A549 (cell line): ENCODE measurements around the gene LRIT3. TPM values are rescaled to one million over a fixed set of nuclear protein-coding genes. Genes with fewer than 3 reads are reported as not detected.

Experiments used
- ATAC-seq, 2 experiments: fragments of 200-7000 bp in 1 of 2; fragments of >200 bp in 1 of 2; cut with Nextera tagmentation in 1 of 2; cut with Tn5 transposase in 1 of 2; 3 replicates each; pipeline versions ENCODE4 v1.8.0 to v1.9.1; 2018 to 2020; ENCODE audit warnings: mild to moderate bottlenecking in 1 of 2, moderate library complexity in 1 of 2
- CTCF ChIA-PET: fragments of 300-600 bp; sonication (Branson Sonifier 250); formaldehyde crosslinking; extraction: SDS; loops from one replicate; lab custom pipeline; 2021; ENCODE audit warnings: antibody characterized with exemption, inconsistent platforms; lab: Yijun Ruan, JAX
- POLR2A ChIA-PET: fragments of 350-600 bp; formaldehyde crosslinking; extraction: SDS; loops from one replicate; lab custom pipeline; 2021; ENCODE audit warnings: antibody characterized with exemption, inconsistent platforms; lab: Yijun Ruan, JAX
- DNase-seq, 2 experiments: peaks; one replicate each; pipeline versions ENCODE4 v3.0.0 to v3.0.0-alpha.2; 2011 to 2016; ENCODE audit warnings: low read depth in 1 of 2, low spot score in 1 of 2
- FAIRE-seq: peaks from 2 replicates; lab custom pipeline; 2011; peaks lifted over from hg19 to GRCh38; lab: Jason Lieb, UNC
- H3K27ac ChIP-seq, 2 experiments: fragments of >200 bp; sonication (Bioruptor Twin); formaldehyde crosslinking; 3 replicates each; pipeline ENCODE4 v1.5.1; 2016 to 2017
- H3K4me1 ChIP-seq: fragments of >200 bp; sonication (Bioruptor Twin); formaldehyde crosslinking; 3 replicates; pipeline ENCODE4 v1.6.1; 2016
- H3K4me2 ChIP-seq: fragments of >200 bp; sonication (Bioruptor Twin); formaldehyde crosslinking; 3 replicates; pipeline ENCODE4 v1.6.1; 2016
- H3K4me3 ChIP-seq: fragments of >200 bp; sonication (Bioruptor Twin); formaldehyde crosslinking; 3 replicates; pipeline ENCODE4 v1.5.1; 2016
- H3K9me3 ChIP-seq: fragments of >200 bp; sonication (Bioruptor Twin); formaldehyde crosslinking; 3 replicates; pipeline ENCODE4 v1.6.1; 2016
- E2F6 ChIP-seq: IDR thresholded peaks from 2 replicates; pipeline ENCODE4 v1.6.1; 2012; ENCODE audit warnings: low read depth, borderline replicate concordance
- EHF ChIP-seq: fragments of 250-450 bp; sonication (Bioruptor Pico); IDR thresholded peaks from 2 replicates; pipeline ENCODE4 v1.5.0; 2020; ENCODE audit warnings: mild to moderate bottlenecking
- EP300 ChIP-seq, 2 experiments: fragments of >200 bp; sonication (Bioruptor Twin); formaldehyde crosslinking; IDR thresholded peaks; 2 replicates in 1 of 2; 3 replicates in 1 of 2; pipeline ENCODE4 v1.6.1; 2016 to 2017
- HEYL ChIP-seq: fragments of 250-450 bp; sonication (Bioruptor Pico); IDR thresholded peaks from 2 replicates; pipeline ENCODE4 v1.8.0; 2021; ENCODE audit warnings: mild to moderate bottlenecking, moderate library complexity
- HOXA7 ChIP-seq: fragments of 250-450 bp; sonication (Bioruptor Pico); IDR thresholded peaks from 2 replicates; pipeline ENCODE4 v1.5.0; 2020; ENCODE audit warnings: mild to moderate bottlenecking, moderate library complexity
- JUN ChIP-seq, 2 experiments: fragments of >200 bp; sonication (Bioruptor Twin); formaldehyde crosslinking; IDR thresholded peaks; 2 replicates in 1 of 2; 3 replicates in 1 of 2; pipeline ENCODE4 v1.6.1; 2016 to 2017
- KDM5A ChIP-seq: fragments of 200-600 bp; sonication (generic); IDR thresholded peaks from 2 replicates; pipeline ENCODE4 v1.6.1; 2016; ENCODE audit warnings: antibody characterized with exemption, mild to moderate bottlenecking
- MAFK ChIP-seq: fragments of 450-650 bp; IDR thresholded peaks from 2 replicates; pipeline ENCODE4 v1.6.1; 2014; ENCODE audit not compliant: partially characterized antibody
- MAX ChIP-seq: IDR thresholded peaks from 2 replicates; pipeline ENCODE4 v1.6.1; 2012
- MYC ChIP-seq: IDR thresholded peaks from 2 replicates; pipeline ENCODE4 v1.6.1; 2012; ENCODE audit warnings: mild to moderate bottlenecking, inconsistent platforms, low read length, improper control_type of control experiment, borderline replicate concordance
- PHF8 ChIP-seq: fragments of 200-600 bp; sonication (generic); IDR thresholded peaks from 2 replicates; pipeline ENCODE4 v1.6.1; 2016; ENCODE audit warnings: low read depth, mild to moderate bottlenecking, antibody characterized with exemption, moderate library complexity, borderline replicate concordance
- POLR2A ChIP-seq: IDR thresholded peaks from 2 replicates; pipeline ENCODE4 v1.6.1; 2012; ENCODE audit warnings: mild to moderate bottlenecking, low read length
- POLR2AphosphoS2 ChIP-seq: conservative IDR thresholded peaks from 2 replicates; pipeline ENCODE4 v1.6.1; 2012; ENCODE audit warnings: low read length, improper control_type of control experiment, inconsistent platforms
- RCOR1 ChIP-seq: fragments of 150-350 bp; IDR thresholded peaks from 2 replicates; pipeline ENCODE4 v1.6.1; 2014; ENCODE audit warnings: antibody characterized with exemption, low read length, low read depth
- RFX5 ChIP-seq: fragments of 450-650 bp; IDR thresholded peaks from 2 replicates; pipeline ENCODE4 v1.7.1; 2014; ENCODE audit warnings: antibody characterized with exemption, mild to moderate bottlenecking, moderate library complexity
- ZNF302 ChIP-seq: fragments of 250-450 bp; sonication (Bioruptor Pico); IDR thresholded peaks from 2 replicates; pipeline ENCODE4 v1.9.0; 2021; ENCODE audit warnings: inconsistent platforms, mild to moderate bottlenecking, moderate library complexity
- WGBS: methylation state at CpG from one replicate; pipeline ENCODE4 v1.1.6; 2017; ENCODE audit errors: missing lambda C conversion rate; 5-methylcytosine and 5-hydroxymethylcytosine counted together
- polyA plus RNA-seq, 4 experiments: library from polyadenylated mRNA; depleted of rRNA in 3 of 4; stranded (reverse); fragments of >200 nt; fragmentation: RNase III in 1 of 4; extraction: RNeasy Plus Mini Kit Qiagen cat#74134 plus additional on column Dnase treatment in 1 of 4; gene quantifications; 2 replicates in 3 of 4; 3 replicates in 1 of 4; pipeline ENCODE4 v1.2.3, GENCODE V29; 2011 to 2017
- TF ChIP-seq, protein P1 (sequence below): fragments of 450-650 bp; IDR thresholded peaks from 2 replicates; pipeline ENCODE4 v1.6.1; 2014; ENCODE audit warnings: antibody characterized with exemption

Gene LRIT3
- polyA plus RNA-seq, 2 of the 4 experiments (the other 2 are of a cell fraction), result 0.06 TPM

- peaks cover 11% of the 10 kb centered on the region; the same call in 2 of the 3 replicates for H3K4me1 ChIP-seq
- H3K9me3 ChIP-seq, result no peaks in the 10 kb centered on the region
- DNase-seq (peak; percentile 85 to 92), ATAC-seq (peak; percentile 99), FAIRE-seq (no peak)
- H3K4me2 ChIP-seq, result peak within 1 kb of the TSS; percentile 84
- ChIA-PET CTCF (interaction anchor here (1.0 kb wide), 1 partner anchor 11 kb away, joined by 4 read pairs; no protein-coding TSS in a partner anchor), POLR2A (interaction anchor here (0.7 to 1.2 kb wide), 4 partner anchors 112 to 382 kb away, joined by 3 to 5 read pairs (median 3); partner anchors contain the start of genes CASP6, MCUB and SEC24B)
- TF ChIP-seq HOXA7 (CRISPR knock-in tag) (no peak), JUN (IDR thresholded peaks at IDR 0.05) (peak; percentile 23 to 46; a peak in 1 of 5 replicates), EHF (no peak), E2F6 (peak; percentile 61; the same call in 1 of the 2 replicates), RFX5 (no peak), PHF8 (peak; percentile 70; the same call in 1 of the 2 replicates), KDM5A (no peak), RCOR1 (no peak), MYC (peak; percentile 93), EP300 (IDR thresholded peaks at IDR 0.05) (no peak), MAFK (no peak), POLR2AphosphoS2 (no peak), POLR2A (peak; percentile 18; the same call in 1 of the 2 replicates), MAX (peak; percentile 98), ZNF302 (CRISPR knock-in tag) (no peak)
- TF ChIP-seq, protein P1, sequence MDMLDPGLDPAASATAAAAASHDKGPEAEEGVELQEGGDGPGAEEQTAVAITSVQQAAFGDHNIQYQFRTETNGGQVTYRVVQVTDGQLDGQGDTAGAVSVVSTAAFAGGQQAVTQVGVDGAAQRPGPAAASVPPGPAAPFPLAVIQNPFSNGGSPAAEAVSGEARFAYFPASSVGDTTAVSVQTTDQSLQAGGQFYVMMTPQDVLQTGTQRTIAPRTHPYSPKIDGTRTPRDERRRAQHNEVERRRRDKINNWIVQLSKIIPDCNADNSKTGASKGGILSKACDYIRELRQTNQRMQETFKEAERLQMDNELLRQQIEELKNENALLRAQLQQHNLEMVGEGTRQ, result peak; percentile 55
- H3K27ac ChIP-seq, result peak within 1 kb of the TSS; percentile 90 to 96
- peak within 1 kb of the TSS; percentile 95 for H3K4me3 ChIP-seq
- 3% methylated on average over 39 of the region's 53 CpGs for WGBS
Observed at GRCh38 chr4:109815151-109816081, 32.5 kb upstream of the LRIT3 start, which contains the start of gene GAR1. Gene GAR1 (plus strand): TSS chr4:109815762. CDS start chr4:109816165, 403 bp downstream.

- DNase-seq (no peak), ATAC-seq (peak in 1 of 2 experiments; percentile 11; a peak in 3 of 6 replicates), FAIRE-seq (no peak)
- H3K4me1 ChIP-seq, result peaks cover 11% of the 10 kb centered on the region; the same call in 2 of the 3 replicates
- H3K4me2 ChIP-seq, result peak overlapping the region; percentile 73
- H3K4me3 ChIP-seq, result peak overlapping the region; percentile 95
- CTCF ChIA-PET, result no interaction called here
- POLR2A ChIA-PET, result interaction anchor here (1.2 kb wide), 1 partner anchor 256 kb away, joined by 3 read pairs; the partner anchor contains the start of gene MCUB
- no peaks in the 10 kb centered on the region for H3K9me3 ChIP-seq
- H3K27ac ChIP-seq, result peak overlapping the region; percentile 90 to 96
- TF ChIP-seq JUN (IDR thresholded peaks at IDR 0.05), result no peak
- WGBS, result 0% methylated on average over 14 of the region's 19 CpGs
Observed at GRCh38 chr4:109816082-109816442, 31.8 kb upstream of the LRIT3 start.

- Histone ChIP-seq H3K9me3 (no peaks in the 10 kb centered on the region), H3K4me3 (peak overlapping the region; percentile 95), H3K4me2 (peak overlapping the region; percentile 73), H3K4me1 (peaks cover 11% of the 10 kb centered on the region; the same call in 2 of the 3 replicates), H3K27ac (peak overlapping the region; percentile 90 to 96; a peak in 4 of 6 replicates)
- DNase-seq (no peak), FAIRE-seq (no peak), ATAC-seq (no peak)
- CTCF ChIA-PET, result interaction anchor here (1.1 kb wide), 1 partner anchor 13 kb away, joined by 3 read pairs; no protein-coding TSS in a partner anchor
- WGBS, result 14% methylated on average over 1 of the region's 1 CpG
- POLR2A ChIA-PET, result interaction anchor here (0.7 kb wide), 1 partner anchor 114 kb away, joined by 3 read pairs; no protein-coding TSS in a partner anchor
- TF ChIP-seq HEYL (CRISPR knock-in tag), result no peak
Observed at GRCh38 chr4:109816894-109817293, 31.0 kb upstream of the LRIT3 start.
